ENCODE results near the gene RASSF4. TPM values are rescaled to one million over a fixed set of nuclear protein-coding genes. Genes with fewer than 3 reads are reported as not detected.
A peak's percentile ranks its signal among the peaks of the same experiment; 100 is the strongest.

Gene RASSF4
- total RNA-seq, 1 donor from 2014 or later, result 608 TPM

DNA sequence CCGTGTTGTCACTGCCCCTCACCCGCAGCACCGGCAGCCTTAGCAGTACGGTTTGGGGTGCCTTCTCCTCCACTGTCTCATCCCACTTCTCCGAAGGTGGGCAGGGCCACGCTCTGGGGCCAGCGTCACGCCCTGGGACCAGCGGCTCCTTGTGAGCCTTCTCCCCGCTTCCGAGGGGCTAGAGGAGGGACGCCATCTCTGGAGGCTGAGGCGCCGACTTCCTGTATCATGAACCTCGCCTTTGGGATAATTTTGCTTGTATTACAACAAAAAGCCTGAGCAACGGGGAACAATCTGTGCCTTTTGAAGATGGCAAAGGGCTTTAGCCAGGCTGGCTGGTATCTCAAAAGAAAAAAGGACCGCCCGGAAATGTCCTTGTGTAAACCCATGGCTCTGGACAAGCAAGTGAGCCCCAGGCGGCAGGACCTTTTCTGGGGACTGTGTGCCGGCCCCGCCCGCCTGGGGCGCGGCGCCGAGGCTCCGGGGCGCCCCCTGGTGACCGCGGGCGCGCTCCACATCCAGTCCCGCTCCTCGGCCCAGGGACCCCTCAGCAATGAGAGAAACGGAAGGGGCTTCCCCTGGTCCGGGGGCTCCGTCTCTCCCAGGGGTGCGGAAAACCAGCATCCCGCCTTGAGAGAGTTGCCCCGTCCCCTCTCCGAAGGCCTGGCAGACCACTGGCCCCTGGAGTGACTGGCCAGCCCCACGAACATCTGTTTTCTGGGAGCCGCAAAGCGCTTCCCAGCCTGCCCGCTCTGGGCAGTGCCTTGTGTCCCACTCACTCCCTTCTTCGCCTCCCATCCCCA, 15.2 kb downstream of the RASSF4 start:
- peak; percentile 82 for DNase-seq (ENCODE audit: low read depth)

DNA sequence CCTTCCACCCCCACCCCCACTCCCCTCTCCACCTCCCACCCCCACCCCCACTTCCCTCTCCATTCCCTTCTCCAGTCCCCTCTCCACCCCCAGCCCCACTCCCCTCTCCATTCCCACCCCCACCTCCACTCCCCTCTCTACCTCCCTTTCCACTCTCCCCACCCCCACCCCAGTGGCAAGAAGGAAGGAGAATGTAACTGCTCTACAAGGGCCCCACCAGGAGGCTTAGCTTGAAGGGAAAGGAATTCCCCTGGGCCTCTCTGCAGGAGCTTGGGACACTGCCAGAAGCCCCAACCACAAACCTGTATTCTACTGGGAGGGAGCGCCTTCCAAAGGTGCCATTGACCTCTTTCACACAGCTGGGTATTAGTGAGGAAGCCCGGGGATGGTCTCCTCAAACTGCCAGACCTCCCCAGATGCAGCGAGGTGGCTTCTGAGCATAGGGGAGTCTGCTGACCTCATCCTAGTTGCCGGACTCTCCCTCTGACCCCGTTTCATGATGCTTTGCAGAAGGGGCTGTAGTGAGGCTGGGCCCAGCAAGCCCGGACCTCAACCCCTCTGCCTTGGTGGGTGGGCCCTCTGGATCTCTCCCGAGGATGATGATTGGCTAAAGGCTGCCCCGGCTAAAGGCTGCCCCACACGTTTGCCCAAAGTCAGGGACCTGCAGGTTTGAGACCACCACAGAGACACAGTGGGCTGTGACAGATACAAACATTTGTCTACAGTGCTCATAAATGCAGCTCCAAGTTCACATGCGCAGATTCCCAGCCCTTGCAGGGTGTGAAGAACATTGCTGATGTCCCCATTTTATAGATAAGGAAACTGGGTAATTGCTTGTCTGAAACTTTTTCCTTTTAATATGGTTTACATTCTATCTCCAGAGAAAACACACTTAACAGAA, 16.1 kb downstream of the RASSF4 start:
- DNase-seq (ENCODE audit: low read depth), result peak; percentile 81

DNA sequence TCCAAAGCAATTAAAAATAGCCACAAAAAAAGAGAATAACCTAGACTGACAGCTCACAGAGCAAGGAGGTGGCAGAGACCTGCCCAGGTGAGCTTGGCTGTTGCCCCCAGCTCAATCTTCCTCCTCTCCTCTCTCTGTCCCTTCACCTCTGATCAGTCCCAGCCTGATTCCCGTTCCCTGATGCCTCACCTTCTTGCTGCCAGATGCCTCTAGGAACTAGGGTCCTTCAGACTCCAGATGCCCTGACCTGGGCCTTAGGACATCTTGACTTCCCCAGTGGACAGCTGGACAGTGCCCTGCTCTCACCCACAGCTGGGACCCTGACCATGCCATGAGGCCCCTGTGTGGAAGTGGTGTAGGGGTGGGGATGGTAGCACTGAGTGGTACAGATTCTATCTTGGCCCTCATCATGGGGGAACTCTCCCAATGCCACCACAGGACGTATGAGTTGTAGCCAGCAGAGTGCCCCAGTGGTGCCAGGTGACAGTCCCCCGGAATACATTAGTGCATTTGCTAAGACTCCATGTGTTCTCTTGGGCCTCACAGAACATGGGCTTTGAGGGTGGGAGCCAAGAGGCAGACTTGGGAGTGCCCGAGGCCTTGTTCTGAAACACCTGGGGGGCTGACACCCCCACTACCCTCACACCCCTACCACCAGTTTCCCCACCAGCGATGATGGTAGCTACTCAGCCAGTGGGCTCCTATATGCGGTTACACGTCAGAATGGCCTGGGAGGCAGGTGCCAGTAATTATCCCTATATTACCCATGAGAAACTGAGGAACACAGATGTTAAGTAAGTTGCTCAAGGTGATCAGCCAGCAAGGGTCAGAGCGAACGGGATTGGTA, 17.0 kb downstream of the RASSF4 start:
- no peak for DNase-seq (ENCODE audit: low read depth)

DNA sequence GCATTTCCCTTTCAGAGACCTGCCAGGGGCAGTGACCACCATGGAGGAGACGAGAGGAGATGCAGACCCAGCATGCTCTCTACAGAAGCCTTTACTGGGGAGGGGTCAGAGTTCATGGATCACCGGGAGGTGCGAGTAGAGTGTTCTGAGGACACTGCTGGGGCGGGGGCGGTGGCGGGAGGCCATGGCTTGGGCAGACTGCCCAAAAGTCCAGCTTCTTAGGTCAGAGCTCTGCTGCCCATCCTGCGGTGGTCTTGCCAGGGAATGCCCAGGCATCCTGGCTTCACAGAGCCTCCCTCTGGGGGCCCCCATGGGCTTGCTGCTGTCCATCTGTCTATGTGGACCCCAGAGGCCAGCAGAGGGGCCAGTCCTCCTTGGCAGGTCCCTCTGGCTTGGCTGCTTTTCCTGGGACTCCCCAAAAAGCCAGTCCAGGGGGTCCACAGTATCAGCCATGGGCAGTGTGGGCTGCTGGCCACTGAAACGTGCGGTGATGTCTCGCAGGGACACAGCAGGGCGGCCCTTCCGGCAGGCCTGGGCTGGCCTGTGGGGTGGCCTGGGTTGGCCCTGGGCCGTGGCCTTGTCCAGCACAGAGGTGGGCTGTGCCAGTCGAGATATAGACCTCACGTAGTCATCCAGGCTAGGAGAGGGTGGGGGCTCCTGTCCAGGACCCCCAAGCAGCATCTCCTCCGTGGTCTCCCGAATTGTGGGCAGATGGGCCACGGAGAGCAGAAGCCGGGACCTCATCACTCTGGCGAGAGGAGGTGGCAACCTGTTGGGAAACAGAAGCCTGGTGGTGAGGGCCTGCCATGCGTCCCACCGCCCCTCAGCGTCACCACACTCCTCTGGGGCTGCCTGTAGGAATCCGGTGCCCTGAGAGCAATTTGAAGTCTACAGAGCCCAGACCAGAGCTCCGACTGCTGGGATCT, 17.9 kb downstream of the RASSF4 start:
- DNase-seq (ENCODE audit: low read depth), result peak; percentile 68

DNA sequence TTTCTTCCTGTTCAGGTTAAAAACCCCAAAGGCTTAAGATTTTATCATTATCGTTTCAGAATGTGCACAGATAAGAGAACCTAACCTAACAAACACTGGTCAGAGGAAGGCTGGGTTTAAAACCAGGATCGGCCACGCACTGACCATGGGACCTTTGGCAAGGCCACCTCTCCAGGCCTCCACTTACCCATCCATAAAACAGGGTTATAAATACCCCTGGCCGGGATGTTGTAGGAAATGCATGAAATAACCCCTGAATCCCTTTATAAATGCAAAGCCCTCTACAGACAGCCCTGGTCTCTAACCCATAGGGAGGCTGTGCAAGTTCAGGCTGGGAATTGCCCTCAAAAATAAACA, 18.6 kb downstream of the RASSF4 start:
- DNase-seq (ENCODE audit: low read depth), result no peak

GRCh38 chr10:44978570-44979280, 19.1 kb downstream of the RASSF4 start, which contains the start of gene DEPP1:
Gene DEPP1 (minus strand): TSS chr10:44978809. CDS start chr10:44978030, 779 bp downstream.
- DNase-seq (ENCODE audit: low read depth), result peak; percentile 97

- DNase-seq (ENCODE audit: low read depth), result peak; percentile 72
These were observed 19.9 kb downstream of the RASSF4 start for GRCh38 chr10:44979281-44980191.

DNA sequence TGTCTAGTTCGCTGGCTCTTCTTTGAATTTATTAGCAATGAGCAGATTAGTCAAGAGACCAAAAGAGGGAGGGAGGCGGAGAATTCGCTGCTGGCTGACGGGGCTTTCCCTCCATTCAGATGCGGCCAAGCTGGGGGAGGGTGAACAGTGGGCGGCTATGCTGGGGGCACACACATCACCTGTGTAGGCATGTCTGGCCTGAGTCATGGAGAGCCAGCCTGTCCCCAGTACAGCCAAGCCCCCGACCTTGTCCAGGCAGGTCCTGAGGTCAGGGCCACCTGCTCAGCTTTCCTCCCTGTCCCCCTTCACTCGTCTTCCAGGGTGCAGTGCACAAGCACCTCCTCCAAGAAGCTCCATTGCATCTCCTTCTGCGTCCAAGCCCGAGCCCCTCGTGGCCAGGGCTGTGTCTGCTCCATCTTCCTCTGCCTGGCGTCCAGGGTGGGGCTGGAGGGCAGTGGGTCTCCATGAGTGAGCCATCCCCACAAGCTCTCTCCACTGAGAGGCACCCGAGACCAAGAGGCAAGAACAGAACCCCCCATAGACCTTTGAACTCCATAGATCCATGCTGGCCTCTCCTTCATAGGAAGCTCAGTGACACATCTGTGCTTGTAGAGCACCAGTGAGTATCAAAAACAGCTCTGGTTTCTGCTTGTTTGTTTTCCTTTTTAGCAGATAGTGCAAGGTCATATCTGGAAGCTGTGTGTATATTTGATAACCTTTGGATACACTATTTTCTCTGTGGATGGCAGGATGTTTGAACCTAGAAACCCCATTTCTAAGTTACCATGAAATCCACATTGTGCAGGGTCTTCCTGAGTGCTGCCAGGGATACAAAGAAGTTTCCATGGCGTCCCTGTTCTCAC, 20.9 kb downstream of the RASSF4 start:
- no peak for DNase-seq (ENCODE audit: low read depth)

DNA sequence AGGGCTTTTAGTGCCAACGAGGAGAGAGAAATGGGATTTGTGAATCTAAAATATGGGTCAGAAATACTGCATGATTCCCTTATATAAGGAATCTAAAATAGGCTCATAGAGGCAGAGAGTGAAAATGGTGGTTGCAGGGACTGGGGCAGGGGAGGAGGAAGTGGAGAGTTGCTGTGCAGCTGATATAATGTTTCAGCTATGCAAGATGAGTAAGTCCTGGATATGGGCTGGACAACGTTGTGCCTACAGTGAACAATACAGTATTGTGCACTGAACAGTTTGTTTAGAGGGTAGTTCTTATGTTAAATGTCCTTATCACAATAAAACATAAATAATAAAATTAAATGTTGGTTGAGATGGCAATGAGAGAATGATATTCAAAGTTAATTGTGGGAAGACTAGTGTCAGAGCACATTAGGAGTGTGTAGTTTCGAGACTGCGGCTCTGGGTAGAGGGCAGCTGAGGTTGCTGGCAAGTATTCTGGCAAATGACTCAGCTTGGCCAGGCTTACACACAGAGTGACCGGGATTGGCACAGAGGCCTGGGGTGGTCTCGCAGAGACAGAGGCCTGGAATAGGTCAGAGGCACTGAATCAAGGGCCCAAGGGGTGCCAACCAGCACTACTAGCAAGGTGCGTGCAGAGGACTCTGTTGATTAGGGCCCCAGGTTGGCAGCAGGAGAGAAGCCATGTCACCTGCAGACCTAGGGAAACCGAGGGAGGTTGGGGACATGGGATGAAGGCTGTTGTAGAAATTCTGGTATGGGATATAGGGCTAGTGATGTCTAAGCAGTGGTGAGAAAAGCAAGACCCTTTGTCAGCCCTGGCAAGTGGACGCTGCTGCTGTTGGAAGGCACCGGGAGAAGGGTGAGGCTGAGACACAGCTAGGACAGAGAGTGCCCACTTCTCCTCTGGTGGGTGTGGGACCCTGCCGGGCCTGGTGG, 21.8 kb downstream of the RASSF4 start:
- peak; percentile 90 for DNase-seq (ENCODE audit: low read depth)

- peak; percentile 81 for DNase-seq (ENCODE audit: low read depth)
These were observed 22.5 kb downstream of the RASSF4 start for GRCh38 chr10:44982114-44982460.

DNA sequence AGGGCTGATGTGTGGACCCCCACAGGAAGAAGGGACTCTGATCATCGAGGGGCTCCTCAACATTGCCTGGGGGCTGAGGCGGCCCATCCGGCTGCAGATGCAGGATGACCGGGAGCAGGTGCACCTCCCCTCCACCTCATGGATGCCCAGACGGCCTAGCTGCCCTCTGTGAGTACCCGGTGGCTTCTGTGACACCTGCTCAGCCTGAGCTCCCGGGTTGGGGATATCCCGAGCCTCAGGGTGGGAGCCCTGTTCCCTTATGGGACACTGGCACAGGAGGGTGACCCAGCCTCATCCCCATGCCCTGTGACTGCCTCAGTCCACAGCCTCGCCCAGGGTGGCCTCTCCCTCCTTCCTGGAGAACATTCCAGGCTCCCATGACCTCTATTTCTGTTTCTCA, 22.9 kb downstream of the RASSF4 start:
- peak; percentile 55 for DNase-seq (ENCODE audit: low read depth)

DNA sequence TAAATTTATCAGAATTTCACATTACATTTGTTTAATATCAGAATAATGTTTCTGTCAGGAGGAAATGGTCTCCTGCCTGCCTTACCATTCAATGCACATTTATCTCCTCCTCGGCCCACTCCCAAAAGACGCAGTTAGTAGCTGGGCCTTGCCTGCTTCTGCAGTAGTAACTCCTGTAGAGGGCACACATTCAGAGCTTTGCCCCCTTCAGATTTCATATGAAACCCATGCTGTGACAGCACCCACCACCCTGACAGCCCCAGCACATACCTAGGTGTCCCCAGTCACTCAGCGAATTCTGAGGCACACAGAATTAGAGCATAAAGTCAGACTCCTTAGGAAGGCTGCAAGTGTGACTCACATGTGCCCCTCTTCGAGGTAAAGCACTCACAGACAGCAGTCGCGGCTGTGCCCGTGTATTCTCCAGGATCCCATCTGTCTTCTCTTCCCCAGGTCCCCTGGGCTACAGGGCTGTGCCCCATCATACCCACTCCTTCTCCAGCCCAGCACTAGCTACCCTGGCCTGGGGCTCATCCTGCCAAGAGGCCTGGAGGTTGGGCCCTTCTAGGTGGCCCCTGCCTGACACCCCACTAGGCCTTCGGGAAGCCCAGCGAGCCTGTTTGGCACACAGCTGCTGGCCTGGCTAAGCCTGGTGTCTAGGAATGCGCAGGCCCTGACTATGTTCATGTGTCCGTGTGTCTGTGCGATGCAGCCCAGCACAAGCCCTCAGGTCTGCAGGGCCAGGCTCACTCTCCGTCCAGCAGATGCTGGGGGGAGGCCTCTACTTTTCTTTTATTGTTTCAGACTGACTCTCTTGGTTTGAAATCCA, 23.7 kb downstream of the RASSF4 start:
- DNase-seq (ENCODE audit: low read depth), result peak; percentile 45

- DNase-seq (ENCODE audit: low read depth), result no peak
These were observed 24.3 kb downstream of the RASSF4 start for GRCh38 chr10:44983895-44984278.

DNA sequence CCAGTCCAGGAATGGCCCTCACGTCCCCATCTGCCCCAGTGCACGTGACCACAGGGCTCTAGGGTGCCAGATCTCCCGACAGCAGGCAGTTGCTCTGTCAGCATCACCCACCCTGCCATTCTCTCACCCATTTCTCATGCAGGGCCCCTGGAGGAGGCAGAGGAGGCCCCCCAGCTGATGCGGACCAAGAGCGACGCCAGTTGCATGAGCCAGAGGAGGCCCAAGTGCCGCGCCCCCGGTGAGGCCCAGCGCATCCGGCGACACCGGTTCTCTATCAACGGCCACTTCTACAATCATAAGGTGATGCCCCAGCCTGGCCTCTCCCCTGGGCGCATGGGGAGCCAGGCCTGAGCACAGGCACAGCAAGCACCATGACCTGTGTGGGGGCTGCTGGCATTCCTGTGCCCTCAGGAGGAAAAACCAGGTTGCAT, 25.1 kb downstream of the RASSF4 start:
- DNase-seq (ENCODE audit: low read depth), result no peak

GRCh38 chr10:44985175-44985681, 25.6 kb downstream of the RASSF4 start:
- peak; percentile 25 for DNase-seq (ENCODE audit: low read depth)

Measured in myocyte (in vitro differentiated cells).